ENCODE results near the gene PTTG1.

- TF ChIP-seq GATA2 (IDR thresholded peaks at IDR 0.05; ENCODE audit: low read depth, low read length) (no peak), GATA3 (IDR thresholded peaks at IDR 0.05; ENCODE audit: low read depth, low read length) (no peak)
Observed at GRCh38 chr5:160432787-160433186, 11.1 kb downstream of the PTTG1 start.
